HG02642 (cell line): ENCODE measurements around the gene THEM5.
"Not testable (repeated sequence)": the region's sequence is repeated elsewhere in the genome, so short reads cannot be mapped to it uniquely, and the experiment has no call there.

ENCODE experiments used
- ATAC-seq: cut with Tn5 transposase; IDR thresholded peaks from one replicate; pipeline ENCODE4 v1.9.1; 2021; ENCODE audit warnings: mild to moderate bottlenecking; ENCODE audit not compliant: unreplicated experiment, poor library complexity

The THEM5 gene

DNA sequence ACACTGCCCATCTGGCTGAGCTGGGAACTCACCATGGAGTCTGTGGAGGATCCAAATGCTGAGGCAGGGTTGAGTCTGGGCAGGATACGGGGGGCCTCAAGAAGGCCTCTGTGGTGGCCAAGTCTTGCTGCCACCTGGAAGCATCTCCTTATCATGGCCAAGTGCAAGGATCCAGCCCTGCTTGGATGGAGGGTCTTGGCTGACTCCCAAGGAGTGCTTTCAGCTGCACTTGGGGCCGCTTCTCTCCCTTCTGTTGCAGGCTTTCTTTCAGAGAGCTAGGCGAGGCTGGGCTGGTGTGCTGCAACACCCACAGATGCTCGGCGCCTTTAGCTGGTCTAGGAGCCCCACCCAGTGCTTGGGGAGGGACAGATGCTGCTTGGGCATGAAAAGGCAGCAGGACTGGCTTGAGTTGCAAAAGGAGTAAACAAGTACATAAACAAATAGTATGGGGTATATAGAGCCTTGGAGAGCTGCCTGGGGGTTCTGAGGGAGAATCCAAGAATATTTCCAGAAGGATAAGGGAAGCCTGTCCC is at the start of gene THEM5:
Gene THEM5 (minus strand): TSS at position 302 of the 533 bp plus-strand sequence. CDS start 147 bp downstream, at position 155.
- ATAC-seq: no peak

DNA sequence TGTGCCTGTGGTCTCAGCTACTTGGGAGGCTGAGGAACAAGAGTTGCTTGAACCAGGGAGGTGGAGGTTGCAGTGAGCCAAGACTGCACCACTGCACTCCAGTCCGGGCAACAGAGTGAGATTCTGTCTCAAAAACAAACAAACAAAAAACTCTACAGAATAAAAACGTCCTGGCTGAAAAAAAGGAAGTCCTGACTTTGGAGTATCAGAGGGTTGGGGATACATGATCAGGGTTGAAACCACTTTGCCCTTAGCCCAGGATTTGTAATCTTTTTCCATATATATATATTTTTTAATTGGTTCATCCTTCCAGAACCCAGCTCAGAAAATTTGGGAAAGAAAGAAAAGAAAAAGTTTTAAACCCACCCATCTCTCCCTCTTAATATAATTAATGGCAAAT is 49.3 kb upstream of the THEM5 start:
- ATAC-seq: no peak

- ATAC-seq: not testable (repeated sequence)
These were observed 47.3 kb upstream of the THEM5 start for GRCh38 chr1:151900804-151901203.

DNA sequence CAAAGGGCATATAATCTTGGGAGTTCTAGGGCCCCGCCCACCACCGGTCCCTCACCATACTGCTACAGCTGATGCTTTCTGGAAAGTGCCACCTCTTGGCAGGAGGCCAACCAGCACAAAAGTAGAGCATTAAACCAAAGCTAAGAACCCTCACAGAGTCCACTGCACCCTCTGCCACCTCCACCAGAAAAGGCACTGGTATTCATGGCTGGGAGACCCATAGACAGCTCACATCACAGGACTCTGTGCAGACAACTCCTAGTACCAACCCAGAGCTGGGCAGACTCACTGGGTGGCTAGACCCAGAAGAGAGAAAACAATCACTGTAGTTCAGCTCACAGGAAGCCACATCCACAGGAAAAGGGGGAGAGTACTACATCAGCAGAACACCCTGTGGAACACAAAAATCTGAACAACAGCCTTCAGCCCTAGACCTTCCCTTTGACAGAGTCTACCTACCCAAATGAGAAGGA is 45.0 kb upstream of the THEM5 start:
- ATAC-seq: no peak

GRCh38 chr1:151897991-151898431 is 44.5 kb upstream of the THEM5 start:
- no peak for ATAC-seq

GRCh38 chr1:151893176-151893924 is 39.8 kb upstream of the THEM5 start:
- no peak for ATAC-seq

DNA sequence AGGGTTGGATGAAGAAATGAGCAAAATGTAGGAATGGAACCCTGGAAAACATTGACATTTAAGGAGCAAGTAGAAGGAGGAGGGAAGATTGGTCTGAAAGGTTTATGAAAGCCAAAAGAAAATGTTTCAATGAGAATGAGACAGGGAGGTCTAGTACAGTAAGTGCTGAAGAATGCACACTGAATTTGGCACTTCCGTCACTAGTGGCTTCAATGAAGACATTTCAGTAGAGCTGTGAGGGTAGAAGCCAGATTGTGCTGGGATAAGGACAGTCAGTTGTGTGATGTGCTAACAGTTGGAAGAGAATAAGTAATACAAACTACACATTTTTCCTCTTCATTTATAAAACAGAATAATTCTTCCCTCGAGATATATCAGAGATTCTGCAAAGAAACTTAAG is 38.7 kb upstream of the THEM5 start:
- no peak for ATAC-seq

- ATAC-seq: no peak
These were observed 38.0 kb upstream of the THEM5 start for GRCh38 chr1:151891512-151891911.

DNA sequence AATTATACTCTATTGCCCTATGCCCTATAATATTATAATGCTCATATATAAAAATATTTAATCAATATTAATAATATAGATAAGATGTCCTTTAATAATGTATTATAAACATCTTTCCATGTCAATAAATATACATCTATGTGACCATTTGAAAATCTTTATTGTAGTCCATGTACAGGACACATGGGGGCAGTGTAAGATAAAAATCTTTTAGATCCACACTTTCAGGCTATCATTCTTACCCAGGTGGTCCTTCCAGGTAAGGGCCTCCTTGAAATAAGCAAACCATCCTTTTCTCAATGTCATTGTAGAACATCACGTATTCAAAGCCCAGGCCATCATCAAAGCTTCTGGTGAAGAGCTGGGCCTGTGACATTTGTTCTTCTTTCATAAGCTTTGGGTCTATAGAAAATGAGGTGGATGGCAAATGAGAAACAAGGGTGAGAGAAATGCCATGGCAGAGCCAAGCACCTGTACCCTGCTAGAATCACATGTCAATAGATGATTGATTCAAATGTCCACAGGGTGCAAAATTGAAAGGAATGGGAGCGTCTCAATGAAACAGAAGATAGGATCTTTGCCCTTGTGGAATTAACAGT is 35.6 kb upstream of the THEM5 start:
- no peak for ATAC-seq

- no peak for ATAC-seq
These were observed 33.5 kb upstream of the THEM5 start for GRCh38 chr1:151887028-151887427.

DNA sequence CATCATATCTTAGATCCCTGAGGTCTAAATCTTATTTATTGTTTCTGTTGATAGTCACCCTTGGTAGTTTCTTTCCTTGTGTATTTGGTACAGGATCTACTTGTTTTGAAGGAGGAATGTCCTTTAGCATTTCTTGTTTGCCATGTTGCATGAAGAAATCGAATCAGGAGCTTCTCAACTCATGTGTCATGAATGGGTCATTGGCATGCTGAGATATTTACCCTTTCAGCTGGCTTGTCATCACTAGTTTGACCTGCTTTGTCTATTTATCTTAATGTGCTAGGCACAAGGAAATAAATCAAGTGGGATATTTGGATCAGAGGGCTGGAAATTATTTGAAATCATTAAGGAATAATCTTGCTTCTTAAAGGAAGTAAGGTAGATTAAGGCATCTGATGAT is 32.0 kb upstream of the THEM5 start:
- ATAC-seq: no peak

GRCh38 chr1:151884879-151885278 is 31.4 kb upstream of the THEM5 start:
- ATAC-seq: not testable (repeated sequence)

GRCh38 chr1:151884445-151884844 is 30.9 kb upstream of the THEM5 start:
- ATAC-seq: not testable (repeated sequence)

DNA sequence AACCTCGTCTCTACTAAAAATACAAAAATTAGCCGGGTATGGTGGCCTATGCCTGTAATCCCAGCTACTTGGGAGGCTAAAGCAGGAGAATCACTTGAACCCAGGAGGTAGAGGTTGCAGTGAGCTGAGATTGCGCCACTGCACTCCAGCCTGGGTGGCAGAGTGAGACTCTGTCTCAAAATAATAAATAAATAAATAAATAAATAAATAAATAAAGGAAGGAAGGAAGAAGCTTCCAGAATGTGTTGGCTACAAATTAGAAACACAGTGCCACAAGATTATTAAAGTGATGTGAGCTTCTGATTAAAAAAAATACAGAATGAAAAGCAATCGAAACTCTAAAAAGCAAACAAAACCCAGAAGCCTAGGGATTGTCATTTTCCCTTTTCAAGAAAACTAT is 30.4 kb upstream of the THEM5 start:
- not testable (repeated sequence) for ATAC-seq

- ATAC-seq: not testable (repeated sequence)
These were observed 29.4 kb upstream of the THEM5 start for GRCh38 chr1:151882918-151883317.

GRCh38 chr1:151882466-151882865 is 29.0 kb upstream of the THEM5 start:
- ATAC-seq: no peak

DNA sequence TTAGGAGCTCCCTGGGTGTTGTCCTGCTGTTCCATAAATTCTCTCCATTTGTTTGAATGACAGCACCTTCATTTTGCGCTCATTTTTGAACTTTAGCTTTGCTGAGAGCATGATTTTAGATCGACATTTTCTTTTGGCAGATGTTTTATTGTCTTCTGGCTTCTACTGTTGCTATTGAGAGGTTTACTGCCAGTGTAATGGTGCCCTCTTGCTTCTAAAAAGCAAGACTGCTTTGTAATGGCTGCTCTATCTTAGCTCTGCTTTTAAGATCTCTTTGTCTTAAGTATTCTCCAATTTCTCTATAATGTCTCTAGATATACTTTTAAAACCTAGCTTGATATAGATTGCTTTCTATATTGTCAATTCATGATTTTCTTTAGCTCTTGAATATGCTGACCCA is 28.0 kb upstream of the THEM5 start:
- no peak for ATAC-seq

- ATAC-seq: no peak
These were observed 22.0 kb upstream of the THEM5 start for GRCh38 chr1:151875419-151876097.

- ATAC-seq: not testable (repeated sequence)
These were observed 19.3 kb upstream of the THEM5 start for GRCh38 chr1:151872776-151873175.

- no peak for ATAC-seq
These were observed 17.9 kb upstream of the THEM5 start for GRCh38 chr1:151871284-151872030.
